ENCODE results near the gene ADORA3. TPM values are rescaled to one million over a fixed set of nuclear protein-coding genes. Genes with fewer than 3 reads are reported as not detected.
A peak's percentile ranks its signal among the peaks of the same experiment; 100 is the strongest.

Gene ADORA3
- total and polyA plus RNA-seq, 2 of the 4 experiments (the other 2 are of a cell fraction), result not detected

DNA sequence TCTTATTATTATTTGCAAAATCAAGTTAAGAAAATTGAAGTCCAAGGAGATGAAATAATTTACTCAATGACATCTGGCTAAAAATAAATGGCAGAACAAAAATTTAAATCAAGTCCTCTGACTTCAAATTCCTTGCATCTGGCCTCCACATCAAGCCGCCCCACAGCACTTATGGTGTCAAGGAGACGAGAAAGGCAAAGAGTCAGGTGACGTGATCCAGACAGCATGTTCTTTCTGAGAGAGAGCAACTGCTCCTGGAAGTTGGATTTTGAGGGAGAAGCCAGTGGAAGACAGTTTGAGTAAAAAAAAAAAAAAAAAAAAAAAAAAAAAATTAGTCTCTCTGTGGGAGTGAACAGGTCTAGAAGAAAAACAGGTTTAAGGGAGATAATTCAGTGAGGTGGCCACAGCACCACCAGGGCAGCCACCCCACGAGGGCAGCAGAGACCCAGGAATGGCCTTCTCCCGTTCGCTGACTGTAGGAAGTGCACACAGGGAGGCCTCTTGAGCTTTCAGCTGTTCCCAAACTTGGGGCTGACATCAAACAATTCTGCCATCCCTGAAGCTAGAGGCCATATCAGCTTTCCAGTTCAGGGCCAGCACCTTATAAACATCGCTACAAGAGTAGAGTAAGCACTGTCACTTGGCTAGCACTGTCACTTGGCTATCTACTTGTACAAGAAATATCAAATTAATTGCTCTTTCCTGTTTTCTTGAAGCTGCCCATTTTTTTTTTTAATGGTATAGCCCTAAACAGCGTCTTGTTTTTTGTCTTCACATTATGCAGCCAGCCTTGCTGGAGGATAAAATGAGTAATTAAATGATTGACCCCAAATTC lies 21.8 kb downstream of the ADORA3 start:
- H3K9ac ChIP-seq (ENCODE audit: low read depth, low read length), result no peak overlapping the region
- H3K4ac ChIP-seq (ENCODE audit: low read depth, low read length), result no peak overlapping the region
- dilution Hi-C loops (cut with HindIII; ENCODE audit: low sequenced_read_pairs, unreplicated experiment), result no loop called here
- H4K20me1 ChIP-seq (ENCODE audit: insufficient read depth, low read length), result no peaks in the 10 kb centered on the region
- H3K9me3 ChIP-seq (ENCODE audit: control insufficient read depth, insufficient read depth, low read length), result no peaks in the 10 kb centered on the region
- H2AFZ ChIP-seq (replicated peaks; ENCODE audit: low read length, poor library complexity), result peak overlapping the region; percentile 82
- H3K9me1 ChIP-seq (ENCODE audit: insufficient read depth, low read length), result no peaks in the 10 kb centered on the region
- H4K8ac ChIP-seq (ENCODE audit: low read depth in 2 of 2, low read length in 2 of 2), result 0 out of 4 replicates have a peak overlapping the region, but pooled peaks of 1 of the 2 experiments have one; percentile 51
- H3K18ac ChIP-seq (ENCODE audit: low read depth, low read length), result no peak overlapping the region
- peak; percentile 99 for ATAC-seq (ENCODE audit: low read depth)
- H3K79me1 ChIP-seq (ENCODE audit: low read depth in 1 of 2, low read length in 2 of 2), result no peaks in the 10 kb centered on the region
- no peak overlapping the region for H3K23ac ChIP-seq (ENCODE audit: low read depth, low read length)
- DNase-seq, result peak; percentile 66
- H2BK15ac ChIP-seq (ENCODE audit: low read depth, low read length), result no peak overlapping the region
- BruUV-seq (replicated peaks), result no TSS peak
- CTCF ChIA-PET, result interaction anchor here (0.5 to 1.7 kb wide), 21 partner anchors 16 to 888 kb away, joined by 3 to 7 read pairs (median 3); partner anchors contain the start of gene DDX20
- POLR2A ChIA-PET (ENCODE audit: unreplicated experiment), result interaction anchor here (0.5 kb wide), 1 partner anchor 225 kb away, joined by 3 read pairs; no protein-coding TSS in a partner anchor
- intact Hi-C loops (cut with micrococcal nuclease), result loop anchor here (1.0 to 2.0 kb wide), 6 partner anchors 27 to 888 kb away; no protein-coding TSS in a partner anchor
- no peak overlapping the region for H2BK20ac ChIP-seq (ENCODE audit: low read depth, low read length)
- no peak overlapping the region for H3K4me3 ChIP-seq (ENCODE audit: insufficient read depth, low read depth, low read length)
- H2BK120ac ChIP-seq (ENCODE audit: low read depth, low read length), result no peak overlapping the region
- no peaks in the 10 kb centered on the region for H3K27me3 ChIP-seq (ENCODE audit: control insufficient read depth, insufficient read depth, low read length)
- no peak overlapping the region for H4K91ac ChIP-seq (ENCODE audit: insufficient read depth, low read depth, low read length)
- no peak overlapping the region for H3K56ac ChIP-seq (ENCODE audit: extremely low read depth, insufficient read depth, low read length)
- H2AK9ac ChIP-seq (replicated peaks; ENCODE audit: low read depth, low read length, poor library complexity), result no peak overlapping the region
- no peak overlapping the region for H2BK5ac ChIP-seq (ENCODE audit: low read depth, low read length, poor library complexity, severe bottlenecking)
- H3K4me2 ChIP-seq (ENCODE audit: low read depth, low read length), result no peak overlapping the region
- H3K36me3 ChIP-seq (ENCODE audit: control insufficient read depth, insufficient read depth, low read length), result no peaks in the 10 kb centered on the region
- H3K14ac ChIP-seq (replicated peaks; ENCODE audit: low read depth, low read length), result no peak overlapping the region
- in situ Hi-C loops (cut with MboI; ENCODE audit: low sequenced_read_pairs), result loop anchor here (5.0 to 25.0 kb wide), 2 partner anchors 286 to 881 kb away; no protein-coding TSS in a partner anchor
- WGBS, 2 experiments (ENCODE audit: extremely low coverage in 2 of 2, insufficient read length in 1 of 2), result 0% methylated on average over 1 of the region's 8 CpGs; no CpG with 5 or more reads in 1 of the 2 experiments
- no peak overlapping the region for H2AK5ac ChIP-seq (ENCODE audit: low read depth, low read length)
- H3K27ac ChIP-seq (ENCODE audit: insufficient read depth, low read length), result no peak overlapping the region
- H4K5ac ChIP-seq (ENCODE audit: low read depth, low read length), result no peak overlapping the region
- no peaks in the 10 kb centered on the region for H3K4me1 ChIP-seq (ENCODE audit: control insufficient read depth, insufficient read depth, low read length)
- TF ChIP-seq CHD1 (IDR thresholded peaks at IDR 0.05; ENCODE audit: low read depth, low read length) (no peak), RFX5 (IDR thresholded peaks at IDR 0.05; ENCODE audit: low read depth, low read length) (no peak), SMC3 (IDR thresholded peaks at IDR 0.05; ENCODE audit: low read depth, low read length) (peak; percentile 91), POLR2A (IDR thresholded peaks at IDR 0.05; ENCODE audit: low read depth, low read length) (peak; percentile 28; the same call in 1 of the 2 replicates), NFE2L2 (IDR thresholded peaks at IDR 0.05; ENCODE audit: low read depth, low read length) (no peak), CEBPB (IDR thresholded peaks at IDR 0.05; ENCODE audit: low read depth, low read length) (no peak), FOS (IDR thresholded peaks at IDR 0.05; ENCODE audit: low read depth, low read length) (no peak), RAD21 (IDR thresholded peaks at IDR 0.05; ENCODE audit: low read length) (peak; percentile 95), RCOR1 (IDR thresholded peaks at IDR 0.05; ENCODE audit: insufficient replicate concordance, low read length) (no peak), MAZ (IDR thresholded peaks at IDR 0.05; ENCODE audit: borderline replicate concordance, low read depth, low read length) (no peak), MXI1 (IDR thresholded peaks at IDR 0.05; ENCODE audit: borderline replicate concordance, low read depth, low read length) (no peak), MAFK (IDR thresholded peaks at IDR 0.05; ENCODE audit: low read depth, low read length) (no peak)
- TF ChIP-seq, protein P1, sequence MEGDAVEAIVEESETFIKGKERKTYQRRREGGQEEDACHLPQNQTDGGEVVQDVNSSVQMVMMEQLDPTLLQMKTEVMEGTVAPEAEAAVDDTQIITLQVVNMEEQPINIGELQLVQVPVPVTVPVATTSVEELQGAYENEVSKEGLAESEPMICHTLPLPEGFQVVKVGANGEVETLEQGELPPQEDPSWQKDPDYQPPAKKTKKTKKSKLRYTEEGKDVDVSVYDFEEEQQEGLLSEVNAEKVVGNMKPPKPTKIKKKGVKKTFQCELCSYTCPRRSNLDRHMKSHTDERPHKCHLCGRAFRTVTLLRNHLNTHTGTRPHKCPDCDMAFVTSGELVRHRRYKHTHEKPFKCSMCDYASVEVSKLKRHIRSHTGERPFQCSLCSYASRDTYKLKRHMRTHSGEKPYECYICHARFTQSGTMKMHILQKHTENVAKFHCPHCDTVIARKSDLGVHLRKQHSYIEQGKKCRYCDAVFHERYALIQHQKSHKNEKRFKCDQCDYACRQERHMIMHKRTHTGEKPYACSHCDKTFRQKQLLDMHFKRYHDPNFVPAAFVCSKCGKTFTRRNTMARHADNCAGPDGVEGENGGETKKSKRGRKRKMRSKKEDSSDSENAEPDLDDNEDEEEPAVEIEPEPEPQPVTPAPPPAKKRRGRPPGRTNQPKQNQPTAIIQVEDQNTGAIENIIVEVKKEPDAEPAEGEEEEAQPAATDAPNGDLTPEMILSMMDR (conservative IDR thresholded peaks at IDR 0.05; ENCODE audit: low read depth, low read length), result peak; percentile 92
- TF ChIP-seq, protein P2, sequence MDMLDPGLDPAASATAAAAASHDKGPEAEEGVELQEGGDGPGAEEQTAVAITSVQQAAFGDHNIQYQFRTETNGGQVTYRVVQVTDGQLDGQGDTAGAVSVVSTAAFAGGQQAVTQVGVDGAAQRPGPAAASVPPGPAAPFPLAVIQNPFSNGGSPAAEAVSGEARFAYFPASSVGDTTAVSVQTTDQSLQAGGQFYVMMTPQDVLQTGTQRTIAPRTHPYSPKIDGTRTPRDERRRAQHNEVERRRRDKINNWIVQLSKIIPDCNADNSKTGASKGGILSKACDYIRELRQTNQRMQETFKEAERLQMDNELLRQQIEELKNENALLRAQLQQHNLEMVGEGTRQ (IDR thresholded peaks at IDR 0.05; ENCODE audit: low read depth, low read length), result no peak
